IMR-90 (cell line): ENCODE results near the gene CLEC2B. TPM values are rescaled to one million over a fixed set of nuclear protein-coding genes. Genes with fewer than 3 reads are reported as not detected.

Experiments
- ATAC-seq: fragments of 200-7000 bp; cut with Tn5 transposase; 2 replicates; pipeline ENCODE4 v1.9.1; 2020; ENCODE audit warnings: low read depth, mild to moderate bottlenecking, moderate library complexity
- Bru-seq: library from RNA; stranded (reverse); fragments of 400-500 nt; gene quantifications from one replicate; lab custom pipeline; 2021; lab: Mats Ljungman, UMichigan
- BruChase-seq, 2 experiments: library from RNA; stranded (reverse); fragments of 400-500 nt; gene quantifications; one replicate each; lab custom pipeline; 2021; lab: Mats Ljungman, UMichigan
- BruUV-seq: library from RNA; stranded (reverse); fragments of 400-500 nt; replicated peaks from 2 replicates; lab custom pipeline; 2021; lab: Mats Ljungman, UMichigan
- CTCF ChIA-PET: fragments of 300-600 bp; formaldehyde crosslinking; extraction: SDS; loops from one replicate; lab custom pipeline; 2021; ENCODE audit warnings: antibody characterized with exemption; lab: Yijun Ruan, JAX
- POLR2A ChIA-PET: fragments of 300-600 bp; sonication (Branson Sonifier 250); formaldehyde crosslinking; loops from one replicate; lab custom pipeline; 2022; ENCODE audit warnings: antibody characterized with exemption; ENCODE audit not compliant: unreplicated experiment; lab: Charles Lee
- DNase-seq: peaks from one replicate; pipeline ENCODE4 v3.0.0; 2013
- H2AFZ ChIP-seq: replicated peaks from 2 replicates; pipeline ENCODE3; 2013; ENCODE audit warnings: low read length, mild to moderate bottlenecking; ENCODE audit not compliant: poor library complexity
- H2AK5ac ChIP-seq: 2 replicates; pipeline ENCODE4 v1.6.1; 2013; ENCODE audit warnings: low read depth, low read length, inconsistent platforms
- H2AK9ac ChIP-seq: replicated peaks from 2 replicates; pipeline ENCODE3; 2013; ENCODE audit warnings: mild to moderate bottlenecking, low read depth, low read length, moderate library complexity; ENCODE audit not compliant: poor library complexity
- H2BK120ac ChIP-seq: 2 replicates; pipeline ENCODE4 v1.6.1; 2013; ENCODE audit warnings: low read depth, low read length, inconsistent platforms
- H2BK15ac ChIP-seq: 3 replicates; pipeline ENCODE4 v1.6.1; 2013; ENCODE audit warnings: low read depth, low read length, inconsistent platforms
- H2BK20ac ChIP-seq: 2 replicates; pipeline ENCODE4 v1.6.1; 2013; ENCODE audit warnings: low read depth, mild to moderate bottlenecking, inconsistent platforms, low read length, moderate library complexity
- H2BK5ac ChIP-seq: 2 replicates; pipeline ENCODE4 v1.6.1; 2013; ENCODE audit warnings: mild to moderate bottlenecking, low read depth, low read length, inconsistent platforms; ENCODE audit not compliant: poor library complexity, severe bottlenecking
- H3K14ac ChIP-seq: replicated peaks from 2 replicates; pipeline ENCODE4 v1.6.1; 2013; ENCODE audit warnings: low read depth, low read length, inconsistent platforms
- H3K18ac ChIP-seq: 2 replicates; pipeline ENCODE4 v1.6.1; 2013; ENCODE audit warnings: low read depth, low read length, control low read depth
- H3K23ac ChIP-seq: 2 replicates; pipeline ENCODE4 v1.6.1; 2013; ENCODE audit warnings: low read depth, low read length, inconsistent platforms
- H3K27ac ChIP-seq: 2 replicates; pipeline ENCODE4 v1.5.1; 2013; ENCODE audit warnings: mild to moderate bottlenecking, control low read depth, low read length; ENCODE audit not compliant: insufficient read depth
- H3K27me3 ChIP-seq: 2 replicates; pipeline ENCODE4 v1.6.1; 2013; ENCODE audit warnings: low read length; ENCODE audit not compliant: control insufficient read depth, insufficient read depth
- H3K36me3 ChIP-seq: 2 replicates; pipeline ENCODE4 v1.6.1; 2013; ENCODE audit warnings: low read length, mixed read lengths; ENCODE audit not compliant: control insufficient read depth, insufficient read depth
- H3K4ac ChIP-seq: 2 replicates; pipeline ENCODE4 v1.6.1; 2013; ENCODE audit warnings: low read depth, low read length, inconsistent platforms
- H3K4me1 ChIP-seq: 2 replicates; pipeline ENCODE4 v1.6.1; 2013; ENCODE audit warnings: low read length, mixed read lengths; ENCODE audit not compliant: control insufficient read depth, insufficient read depth
- H3K4me2 ChIP-seq: 2 replicates; pipeline ENCODE4 v1.6.1; 2013; ENCODE audit warnings: low read depth, mild to moderate bottlenecking, control low read depth, low read length, moderate library complexity
- H3K4me3 ChIP-seq: 2 replicates; pipeline ENCODE4 v1.5.1; 2013; ENCODE audit warnings: low read depth, mild to moderate bottlenecking, control low read depth, low read length, moderate library complexity; ENCODE audit not compliant: insufficient read depth
- H3K56ac ChIP-seq: 2 replicates; pipeline ENCODE4 v1.6.1; 2013; ENCODE audit warnings: low read length, inconsistent platforms; ENCODE audit not compliant: insufficient read depth; ENCODE audit errors: extremely low read depth
- H3K79me1 ChIP-seq, 2 experiments: 2 replicates each; pipeline ENCODE4 v1.6.1; 2013; ENCODE audit warnings: low read length in 2 of 2, inconsistent platforms in 1 of 2, low read depth in 1 of 2
- H3K9ac ChIP-seq: 2 replicates; pipeline ENCODE4 v1.6.1; 2013; ENCODE audit warnings: low read depth, low read length, control low read depth
- H3K9me1 ChIP-seq: 2 replicates; pipeline ENCODE4 v1.6.1; 2013; ENCODE audit warnings: low read length, inconsistent platforms; ENCODE audit not compliant: insufficient read depth
- H3K9me3 ChIP-seq: 2 replicates; pipeline ENCODE4 v1.6.1; 2013; ENCODE audit warnings: low read length; ENCODE audit not compliant: control insufficient read depth, insufficient read depth
- H4K20me1 ChIP-seq: 2 replicates; pipeline ENCODE4 v1.6.1; 2013; ENCODE audit warnings: low read length, inconsistent platforms; ENCODE audit not compliant: insufficient read depth
- H4K5ac ChIP-seq: 2 replicates; pipeline ENCODE4 v1.6.1; 2013; ENCODE audit warnings: mild to moderate bottlenecking, low read depth, low read length, control low read depth
- H4K8ac ChIP-seq, 2 experiments: 2 replicates each; pipeline ENCODE4 v1.6.1; 2013; ENCODE audit warnings: low read depth in 2 of 2, low read length in 2 of 2, control low read depth in 1 of 2, inconsistent platforms in 1 of 2
- H4K91ac ChIP-seq: 2 replicates; pipeline ENCODE4 v1.6.1; 2013; ENCODE audit warnings: low read depth, low read length, inconsistent platforms; ENCODE audit not compliant: insufficient read depth
- CEBPB ChIP-seq: IDR thresholded peaks from 2 replicates; pipeline ENCODE4 v1.6.1; 2012; ENCODE audit warnings: low read depth, low read length, improper control_type of control experiment
- MAFK ChIP-seq: IDR thresholded peaks from 2 replicates; pipeline ENCODE4 v1.6.1; 2012; ENCODE audit warnings: low read depth, low read length, improper control_type of control experiment
- MXI1 ChIP-seq: IDR thresholded peaks from 2 replicates; pipeline ENCODE4 v1.6.1; 2012; ENCODE audit warnings: low read depth, mild to moderate bottlenecking, low read length, moderate library complexity, borderline replicate concordance
- NFE2L2 ChIP-seq: fragments of 150-350 bp; IDR thresholded peaks from 2 replicates; pipeline ENCODE4 v1.6.1; 2016; ENCODE audit warnings: low read depth, mild to moderate bottlenecking, low read length
- POLR2A ChIP-seq: IDR thresholded peaks from 2 replicates; pipeline ENCODE4 v1.6.1; 2012; ENCODE audit warnings: mild to moderate bottlenecking, low read depth, low read length
- RAD21 ChIP-seq: IDR thresholded peaks from 2 replicates; pipeline ENCODE4 v1.6.1; 2012; ENCODE audit warnings: low read length, improper control_type of control experiment
- RCOR1 ChIP-seq: IDR thresholded peaks from 2 replicates; pipeline ENCODE4 v1.6.1; 2012; ENCODE audit warnings: mild to moderate bottlenecking, low read length, improper control_type of control experiment; ENCODE audit not compliant: insufficient replicate concordance
- RFX5 ChIP-seq: IDR thresholded peaks from 2 replicates; pipeline ENCODE4 v1.8.0; 2012; ENCODE audit warnings: low read depth, mild to moderate bottlenecking, low read length, moderate library complexity
- WGBS, 2 experiments: methylation state at CpG; one replicate each; pipeline versions ENCODE4 v1.1.5 to v1.1.7; 2013; ENCODE audit warnings: missing lambda C conversion rate in 2 of 2; ENCODE audit not compliant: insufficient read length in 1 of 2; ENCODE audit errors: extremely low coverage in 2 of 2; 5-methylcytosine and 5-hydroxymethylcytosine counted together
- dilution Hi-C: fragments of 300-500 bp; cut with HindIII; formaldehyde crosslinking; loops from one replicate; pipeline ENCODE4 v1.14.3; 2018; ENCODE audit warnings: low sequenced_read_pairs; ENCODE audit not compliant: unreplicated experiment
- in situ Hi-C: fragments of 300-500 bp; cut with MboI; formaldehyde crosslinking; loops from 3 replicates; pipeline ENCODE4 v1.14.3; 2019; ENCODE audit warnings: low sequenced_read_pairs, inconsistent platforms, mixed read lengths
- intact Hi-C: fragments of 100-400 bp; cut with micrococcal nuclease; formaldehyde crosslinking; loops from 2 replicates; pipeline ENCODE4 v1.10.0; 2022
- long read RNA-seq: library from polyadenylated mRNA; unstranded; transcript quantifications from one replicate; pipeline ENCODE4 v2.0.0, GENCODE V29; 2021; ENCODE audit not compliant: unreplicated experiment
- polyA plus RNA-seq, 3 experiments: library from polyadenylated mRNA; depleted of rRNA; stranded (reverse); fragments of >200 nt; gene quantifications; 2 replicates each; pipeline ENCODE4 v1.2.3, GENCODE V29; 2012; ENCODE audit warnings: low replicate concordance in 1 of 3
- total RNA-seq: library from RNA; depleted of rRNA; stranded (reverse); fragments of >200 nt; gene quantifications from 2 replicates; pipeline ENCODE4 v1.2.3, GENCODE V29; 2012; rRNA removed
- TF ChIP-seq, protein P1 (sequence below): fragments of 150-350 bp; IDR thresholded peaks from 2 replicates; pipeline ENCODE4 v1.6.1; 2016; ENCODE audit warnings: low read depth, mild to moderate bottlenecking, low read length, moderate library complexity, borderline replicate concordance
- TF ChIP-seq, protein P2 (sequence below): conservative IDR thresholded peaks from 2 replicates; pipeline ENCODE4 v1.5.1; 2012; ENCODE audit warnings: mild to moderate bottlenecking, low read depth, low read length, improper control_type of control experiment
- TF ChIP-seq, protein P3 (sequence below): fragments of 150-350 bp; IDR thresholded peaks from 2 replicates; pipeline ENCODE4 v1.6.1; 2017; ENCODE audit warnings: mild to moderate bottlenecking, antibody characterized with exemption, low read length, low read depth

The CLEC2B gene
- total RNA-seq (0.18 and 0.56 TPM in 2 replicates), polyA plus RNA-seq (2012; rRNA removed) (0.27 and 0.31 TPM in 2 replicates), Bru-seq, nascent RNA (percentile 45 among the genes with signal in this experiment), BruChase-seq, experiment 1, labeled RNA remaining after a 6-hour chase (percentile 28 among the genes with signal in this experiment), BruChase-seq, experiment 2, labeled RNA remaining after a 2-hour chase (percentile 31 among the genes with signal in this experiment)
- not detected in 2 replicates for polyA plus RNA-seq (2012; cell fraction: cytosol; rRNA removed)
- polyA plus RNA-seq (2012; cell fraction: nucleus; rRNA removed; ENCODE audit: low replicate concordance), result 0.14 TPM in 1 of 2 replicates, not detected in the other
- long read RNA-seq, partial matches to known transcripts, result 0 of 3 reads
- long read RNA-seq, other reads (novel, unspliced or antisense), result 0 of 3 reads

GRCh38 chr12:9869307-9870161 lies at the start of gene CLEC2B:
Gene CLEC2B, minus strand, starts transcription at chr12:9869354.
- ChIA-PET POLR2A (no interaction called here), CTCF (no interaction called here)
- Histone ChIP-seq H4K8ac (peak within 1 kb of the TSS; percentile 69 to 72), H2AFZ (peak within 1 kb of the TSS; percentile 73), H3K79me1 (no peaks in the 10 kb centered on the region), H2BK5ac (peak within 1 kb of the TSS; percentile 92), H3K4me2 (peak within 1 kb of the TSS; percentile 99), H2AK5ac (peak within 1 kb of the TSS; percentile 30; the same call in 1 of the 2 replicates), H3K36me3 (no peaks in the 10 kb centered on the region), H3K9me3 (no peaks in the 10 kb centered on the region), H2BK20ac (peak within 1 kb of the TSS; percentile 80), H3K4me1 (peaks cover 2% of the 10 kb centered on the region; the same call in 1 of the 2 replicates), H3K18ac (peak within 1 kb of the TSS; percentile 99), H3K9ac (peak within 1 kb of the TSS; percentile 81), H4K5ac (peak within 1 kb of the TSS; percentile 96), H3K9me1 (no peaks in the 10 kb centered on the region), H4K20me1 (no peaks in the 10 kb centered on the region), H3K14ac (peak within 1 kb of the TSS; percentile 46), H4K91ac (peak within 1 kb of the TSS; percentile 55), H3K23ac (peak within 1 kb of the TSS; percentile 85), H3K27me3 (no peaks in the 10 kb centered on the region), H2BK15ac (peak within 1 kb of the TSS; percentile 81), H3K56ac (peak within 1 kb of the TSS; percentile 90), H2BK120ac (peak within 1 kb of the TSS; percentile 78), H3K27ac (peak within 1 kb of the TSS; percentile 85; the same call in 1 of the 2 replicates), H2AK9ac (no peak within 1 kb of the TSS), H3K4me3 (peak within 1 kb of the TSS; percentile 69), H3K4ac (peak within 1 kb of the TSS; percentile 72)
- intact Hi-C loops, result loop anchor here (5.0 kb wide), 1 partner anchor 343 kb away; the partner anchor contains the start of gene GABARAPL1
- DNase-seq (peak; percentile 85), ATAC-seq (peak; percentile 90)
- dilution Hi-C loops, result no loop called here
- WGBS, 2 experiments, result no CpG with 5 or more reads among the region's 11 CpGs
- in situ Hi-C loops, result no loop called here
- BruUV-seq, result no TSS peak
- TF ChIP-seq MAFK, result peak; percentile 25; the same call in 1 of the 2 replicates
- TF ChIP-seq, protein P1, sequence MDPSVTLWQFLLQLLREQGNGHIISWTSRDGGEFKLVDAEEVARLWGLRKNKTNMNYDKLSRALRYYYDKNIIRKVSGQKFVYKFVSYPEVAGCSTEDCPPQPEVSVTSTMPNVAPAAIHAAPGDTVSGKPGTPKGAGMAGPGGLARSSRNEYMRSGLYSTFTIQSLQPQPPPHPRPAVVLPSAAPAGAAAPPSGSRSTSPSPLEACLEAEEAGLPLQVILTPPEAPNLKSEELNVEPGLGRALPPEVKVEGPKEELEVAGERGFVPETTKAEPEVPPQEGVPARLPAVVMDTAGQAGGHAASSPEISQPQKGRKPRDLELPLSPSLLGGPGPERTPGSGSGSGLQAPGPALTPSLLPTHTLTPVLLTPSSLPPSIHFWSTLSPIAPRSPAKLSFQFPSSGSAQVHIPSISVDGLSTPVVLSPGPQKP, result no peak
- TF ChIP-seq RCOR1, result no peak
- peak; percentile 83 for TF ChIP-seq CEBPB
- TF ChIP-seq, protein P2, sequence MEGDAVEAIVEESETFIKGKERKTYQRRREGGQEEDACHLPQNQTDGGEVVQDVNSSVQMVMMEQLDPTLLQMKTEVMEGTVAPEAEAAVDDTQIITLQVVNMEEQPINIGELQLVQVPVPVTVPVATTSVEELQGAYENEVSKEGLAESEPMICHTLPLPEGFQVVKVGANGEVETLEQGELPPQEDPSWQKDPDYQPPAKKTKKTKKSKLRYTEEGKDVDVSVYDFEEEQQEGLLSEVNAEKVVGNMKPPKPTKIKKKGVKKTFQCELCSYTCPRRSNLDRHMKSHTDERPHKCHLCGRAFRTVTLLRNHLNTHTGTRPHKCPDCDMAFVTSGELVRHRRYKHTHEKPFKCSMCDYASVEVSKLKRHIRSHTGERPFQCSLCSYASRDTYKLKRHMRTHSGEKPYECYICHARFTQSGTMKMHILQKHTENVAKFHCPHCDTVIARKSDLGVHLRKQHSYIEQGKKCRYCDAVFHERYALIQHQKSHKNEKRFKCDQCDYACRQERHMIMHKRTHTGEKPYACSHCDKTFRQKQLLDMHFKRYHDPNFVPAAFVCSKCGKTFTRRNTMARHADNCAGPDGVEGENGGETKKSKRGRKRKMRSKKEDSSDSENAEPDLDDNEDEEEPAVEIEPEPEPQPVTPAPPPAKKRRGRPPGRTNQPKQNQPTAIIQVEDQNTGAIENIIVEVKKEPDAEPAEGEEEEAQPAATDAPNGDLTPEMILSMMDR, result no peak
- no peak for TF ChIP-seq RAD21
- TF ChIP-seq RFX5, result no peak
- TF ChIP-seq, protein P3, sequence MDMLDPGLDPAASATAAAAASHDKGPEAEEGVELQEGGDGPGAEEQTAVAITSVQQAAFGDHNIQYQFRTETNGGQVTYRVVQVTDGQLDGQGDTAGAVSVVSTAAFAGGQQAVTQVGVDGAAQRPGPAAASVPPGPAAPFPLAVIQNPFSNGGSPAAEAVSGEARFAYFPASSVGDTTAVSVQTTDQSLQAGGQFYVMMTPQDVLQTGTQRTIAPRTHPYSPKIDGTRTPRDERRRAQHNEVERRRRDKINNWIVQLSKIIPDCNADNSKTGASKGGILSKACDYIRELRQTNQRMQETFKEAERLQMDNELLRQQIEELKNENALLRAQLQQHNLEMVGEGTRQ, result peak; percentile 45; the same call in 1 of the 2 replicates
- TF ChIP-seq MXI1, result no peak
- no peak for TF ChIP-seq NFE2L2
- TF ChIP-seq POLR2A, result no peak
